Stimulated activated naive CD4-positive, alpha-beta T cell treated with Interleukin-2 at 50 U/mL for 16 hours (primary cell): Measurements from ENCODE around the gene ATP13A3.
"Not testable (repeated sequence)": the region's sequence is repeated elsewhere in the genome, so short reads cannot be mapped to it uniquely, and the experiment has no call there.

Source experiments
- DNase-seq: peaks from one replicate; lab custom pipeline; 2025; lab: John Stamatoyannopoulos, UW

The ATP13A3 gene

GRCh38 chr3:194499516-194499915 is 12.7 kb upstream of the ATP13A3 start:
- DNase-seq, result not testable (repeated sequence)

GRCh38 chr3:194497799-194498575 is 11.2 kb upstream of the ATP13A3 start:
- DNase-seq, result no peak

- DNase-seq, result no peak
Measured at GRCh38 chr3:194496217-194496919, 9.6 kb upstream of the ATP13A3 start.

GRCh38 chr3:194494951-194495374 is 8.2 kb upstream of the ATP13A3 start:
- DNase-seq, result no peak

GRCh38 chr3:194493995-194494927 is 7.5 kb upstream of the ATP13A3 start:
- not testable (repeated sequence) for DNase-seq

GRCh38 chr3:194492001-194492400 is 5.2 kb upstream of the ATP13A3 start:
- no peak for DNase-seq

- no peak for DNase-seq
Measured at GRCh38 chr3:194489736-194490612, 3.2 kb upstream of the ATP13A3 start.

- no peak for DNase-seq
Measured at GRCh38 chr3:194488055-194488742, 1.4 kb upstream of the ATP13A3 start.

- DNase-seq, result peak; percentile 45
Measured at GRCh38 chr3:194487289-194488054, 670 bp upstream of the ATP13A3 start.

GRCh38 chr3:194485881-194486539 is 792 bp downstream of the ATP13A3 start:
- peak; percentile 74 for DNase-seq

- DNase-seq, result no peak
Measured at GRCh38 chr3:194485468-194485880, 1.3 kb downstream of the ATP13A3 start.

- no peak for DNase-seq
Measured at GRCh38 chr3:194484614-194485013, 2.2 kb downstream of the ATP13A3 start.

- no peak for DNase-seq
Measured at GRCh38 chr3:194483850-194484249, 3.0 kb downstream of the ATP13A3 start.

- not testable (repeated sequence) for DNase-seq
Measured at GRCh38 chr3:194482830-194483229, 4.0 kb downstream of the ATP13A3 start.

- no peak for DNase-seq
Measured at GRCh38 chr3:194482196-194482593, 4.6 kb downstream of the ATP13A3 start.

GRCh38 chr3:194481525-194482195 is 5.1 kb downstream of the ATP13A3 start:
- no peak for DNase-seq

GRCh38 chr3:194481103-194481502 is 5.7 kb downstream of the ATP13A3 start:
- DNase-seq, result no peak

GRCh38 chr3:194476784-194477183 is 10.0 kb downstream of the ATP13A3 start:
- no peak for DNase-seq

GRCh38 chr3:194475978-194476377 is 10.8 kb downstream of the ATP13A3 start:
- DNase-seq, result no peak
